Measurements from ENCODE around the gene KCND1.

DNA sequence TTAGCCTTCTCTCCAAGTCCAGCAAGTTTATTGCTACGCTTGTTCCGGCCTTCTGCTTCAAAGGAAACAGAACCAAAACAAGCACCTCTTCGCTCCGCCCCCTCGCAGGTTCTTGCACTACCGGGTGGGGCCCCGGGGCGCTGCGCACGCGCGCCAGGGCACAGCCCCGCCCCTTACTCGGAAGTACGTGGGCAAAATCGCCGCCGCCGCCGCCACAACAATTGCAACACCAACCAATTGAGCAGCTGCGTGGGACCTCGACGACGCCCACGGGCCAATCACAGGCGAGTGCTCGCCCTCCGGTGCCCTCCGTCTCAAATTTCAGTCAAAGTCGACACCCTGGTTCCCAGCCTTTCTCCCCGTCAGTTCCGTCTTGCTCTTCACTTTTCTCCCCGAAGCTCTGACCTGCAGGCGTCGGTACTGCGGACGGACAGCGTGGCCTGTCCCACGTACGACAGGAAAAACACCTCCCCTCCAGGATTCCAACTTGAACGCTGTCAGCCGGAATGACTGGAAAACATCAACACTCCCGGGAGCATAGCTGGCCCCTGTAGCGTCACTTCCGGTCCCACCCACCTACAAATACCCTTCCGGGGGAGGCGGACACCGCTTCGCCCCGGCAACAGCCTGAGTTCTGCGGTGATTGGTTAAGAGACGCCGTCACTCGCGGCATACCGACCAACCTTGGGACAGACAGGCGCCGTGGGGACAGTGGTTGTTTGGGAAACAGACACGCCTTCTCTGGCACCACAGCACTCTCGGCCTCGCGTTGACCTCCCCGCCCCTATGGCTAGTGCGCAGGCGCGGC lies 13.6 kb downstream of the KCND1 start:
- peak; percentile 66 for TF ChIP-seq NRF1 (conservative IDR thresholded peaks at IDR 0.05; ENCODE audit: low read depth, low read length)
- TF ChIP-seq RAD51 (IDR thresholded peaks at IDR 0.05) = no peak

Data from GM12878 (cell line).